ENCODE data around the gene IFNAR2. TPM values are rescaled to one million over a fixed set of nuclear protein-coding genes. Genes with fewer than 3 reads are reported as not detected.

The IFNAR2 gene
- total RNA-seq, 1 donor from 2014 or later = 10.4 TPM

GRCh38 chr21:33259428-33259827 lies 29.7 kb downstream of the IFNAR2 start:
- intact Hi-C loops (cut with DNase I) = no loop called here
- no peak for DNase-seq (ENCODE audit: missing footprints)
- no peak for ATAC-seq

- intact Hi-C loops (cut with DNase I) = no loop called here
- ATAC-seq = no peak
Measured at GRCh38 chr21:33259995-33260394, 30.3 kb downstream of the IFNAR2 start.

GRCh38 chr21:33261635-33262034 lies 31.9 kb downstream of the IFNAR2 start:
- intact Hi-C loops (cut with DNase I) = no loop called here
- peak; percentile 77 for DNase-seq (ENCODE audit: missing footprints)
- ATAC-seq = no peak

More at GRCh38 chr21:33259995-33260394, 30.3 kb downstream of the IFNAR2 start:
- DNase-seq (ENCODE audit: missing footprints) = no peak

- no peak for DNase-seq (ENCODE audit: missing footprints)
- intact Hi-C loops (cut with DNase I) = no loop called here
- ATAC-seq = no peak
Measured at GRCh38 chr21:33262921-33263320, 33.2 kb downstream of the IFNAR2 start.

- ATAC-seq = no peak
- DNase-seq (ENCODE audit: missing footprints) = no peak
- intact Hi-C loops (cut with DNase I) = no loop called here
Measured at GRCh38 chr21:33264561-33264960, 34.8 kb downstream of the IFNAR2 start.

GRCh38 chr21:33265664-33266049 lies 35.9 kb downstream of the IFNAR2 start:
- DNase-seq (ENCODE audit: missing footprints) (peak; percentile 79), ATAC-seq (peak; percentile 47)
- intact Hi-C loops (cut with DNase I) = loop anchor here (2.0 kb wide), 1 partner anchor 59 kb away; the partner anchor contains the start of gene IFNAR1

GRCh38 chr21:33266050-33266788 lies 36.5 kb downstream of the IFNAR2 start, which contains the start of gene IL10RB:
Gene IL10RB, plus strand, starts transcription at chr21:33266367. Its CDS starts 99 bp downstream, at chr21:33266466.
- intact Hi-C loops (cut with DNase I) = loop anchor here (2.0 kb wide), 1 partner anchor 59 kb away; the partner anchor contains the start of gene IFNAR1
- DNase-seq (ENCODE audit: missing footprints) = peak; percentile 91
- peak; percentile 96 for ATAC-seq

GRCh38 chr21:33266789-33267135 lies 37.0 kb downstream of the IFNAR2 start:
- ATAC-seq (peak; percentile 43), DNase-seq (ENCODE audit: missing footprints) (no peak)

GRCh38 chr21:33267250-33267649 lies 37.5 kb downstream of the IFNAR2 start:
- ATAC-seq (no peak), DNase-seq (ENCODE audit: missing footprints) (no peak)
- intact Hi-C loops (cut with DNase I) = loop anchor here (2.0 kb wide), 1 partner anchor 58 kb away; the partner anchor contains the start of gene IFNAR1

More at GRCh38 chr21:33266789-33267135, 37.0 kb downstream of the IFNAR2 start:
- intact Hi-C loops (cut with DNase I) = loop anchor here (2.0 kb wide), 1 partner anchor 58 kb away; the partner anchor contains the start of gene IFNAR1

- intact Hi-C loops (cut with DNase I) = no loop called here
- ATAC-seq (no peak), DNase-seq (ENCODE audit: missing footprints) (no peak)
Measured at GRCh38 chr21:33268393-33268736, 38.6 kb downstream of the IFNAR2 start.

- ATAC-seq (no peak), DNase-seq (ENCODE audit: missing footprints) (no peak)
- intact Hi-C loops (cut with DNase I) = no loop called here
Measured at GRCh38 chr21:33268737-33269441, 39.2 kb downstream of the IFNAR2 start.

- DNase-seq (ENCODE audit: missing footprints) (no peak), ATAC-seq (no peak)
- intact Hi-C loops (cut with DNase I) = no loop called here
Measured at GRCh38 chr21:33270986-33271385, 41.2 kb downstream of the IFNAR2 start.

GRCh38 chr21:33273044-33273443 lies 43.3 kb downstream of the IFNAR2 start:
- DNase-seq (ENCODE audit: missing footprints) = no peak
- intact Hi-C loops (cut with DNase I) = no loop called here
- no peak for ATAC-seq

GRCh38 chr21:33278721-33279120 lies 49.0 kb downstream of the IFNAR2 start:
- intact Hi-C loops (cut with DNase I) = no loop called here
- no peak for ATAC-seq
- DNase-seq (ENCODE audit: missing footprints) = no peak

- no peak for ATAC-seq
- intact Hi-C loops (cut with DNase I) = no loop called here
Measured at GRCh38 chr21:33279330-33279820, 49.6 kb downstream of the IFNAR2 start.

More at GRCh38 chr21:33279330-33279820, 49.6 kb downstream of the IFNAR2 start:
- no peak for DNase-seq (ENCODE audit: missing footprints)

Other genes with a start within 250 kb of the IFNAR2 start
- not detected for gene OLIG2, start 204.0 kb upstream of the IFNAR2 start, total RNA-seq
- gene OLIG1, start 159.8 kb upstream of the IFNAR2 start, total RNA-seq = 0.89 TPM
- gene IL10RB, start 36.4 kb downstream of the IFNAR2 start, total RNA-seq = 8.9 TPM
- gene IFNAR1, start 95.0 kb downstream of the IFNAR2 start, total RNA-seq = 31.6 TPM
- 36.4 TPM for gene IFNGR2, start 173.5 kb downstream of the IFNAR2 start, total RNA-seq